HG02981 (cell line): ENCODE results near the gene UGT1A7.

ENCODE experiments used
- ATAC-seq: cut with Tn5 transposase; IDR thresholded peaks from one replicate; pipeline ENCODE4 v1.9.1; 2021; ENCODE audit warnings: mild to moderate bottlenecking, moderate library complexity; ENCODE audit not compliant: unreplicated experiment

Gene UGT1A7

GRCh38 chr2:233758141-233758540, 76.4 kb downstream of the UGT1A7 start:
- no peak for ATAC-seq

GRCh38 chr2:233758849-233759248, 77.1 kb downstream of the UGT1A7 start:
- ATAC-seq: no peak

- no peak for ATAC-seq
Measured at GRCh38 chr2:233760043-233760442, 78.3 kb downstream of the UGT1A7 start, which contains the start of gene UGT1A1. Gene UGT1A1, plus strand, starts transcription at chr2:233760270. Its CDS starts 18 bp downstream, at chr2:233760288.

- no peak for ATAC-seq
Measured at GRCh38 chr2:233761040-233761769, 79.5 kb downstream of the UGT1A7 start.

GRCh38 chr2:233764264-233764663, 82.6 kb downstream of the UGT1A7 start:
- no peak for ATAC-seq

GRCh38 chr2:233764761-233765160, 83.1 kb downstream of the UGT1A7 start:
- ATAC-seq: no peak

- no peak for ATAC-seq
Measured at GRCh38 chr2:233766416-233766815, 84.7 kb downstream of the UGT1A7 start.

- no peak for ATAC-seq
Measured at GRCh38 chr2:233768076-233768475, 86.4 kb downstream of the UGT1A7 start.

- no peak for ATAC-seq
Measured at GRCh38 chr2:233769260-233769659, 87.6 kb downstream of the UGT1A7 start.

GRCh38 chr2:233772153-233772552, 90.5 kb downstream of the UGT1A7 start:
- ATAC-seq: no peak

GRCh38 chr2:233772583-233772982, 90.9 kb downstream of the UGT1A7 start:
- no peak for ATAC-seq

- ATAC-seq: no peak
Measured at GRCh38 chr2:233773854-233774253, 92.2 kb downstream of the UGT1A7 start.

- no peak for ATAC-seq
Measured at GRCh38 chr2:233775414-233775813, 93.7 kb downstream of the UGT1A7 start.

- ATAC-seq: no peak
Measured at GRCh38 chr2:233778030-233778429, 96.3 kb downstream of the UGT1A7 start, which contains the start of gene MROH2A. Gene MROH2A, plus strand, starts transcription at chr2:233778330. Its CDS starts 1,029 bp downstream, at chr2:233779359.

GRCh38 chr2:233779722-233780121, 98.0 kb downstream of the UGT1A7 start:
- ATAC-seq: no peak

- ATAC-seq: no peak
Measured at GRCh38 chr2:233780771-233781170, 99.1 kb downstream of the UGT1A7 start.

- no peak for ATAC-seq
Measured at GRCh38 chr2:233789554-233789953, 107.9 kb downstream of the UGT1A7 start.

- ATAC-seq: no peak
Measured at GRCh38 chr2:233791151-233791882, 109.6 kb downstream of the UGT1A7 start.

GRCh38 chr2:233791883-233792329, 110.2 kb downstream of the UGT1A7 start:
- ATAC-seq: no peak

GRCh38 chr2:233792720-233793119, 111.0 kb downstream of the UGT1A7 start:
- no peak for ATAC-seq

GRCh38 chr2:233793465-233794127, 111.9 kb downstream of the UGT1A7 start:
- ATAC-seq: no peak
